PC-3 (cell line): ENCODE measurements around the gene CRELD2. TPM values are rescaled to one million over a fixed set of nuclear protein-coding genes. Genes with fewer than 3 reads are reported as not detected.

Experiments used
- ATAC-seq: fragments of 200-7000 bp; cut with Tn5 transposase; 2 replicates; pipeline ENCODE4 v1.9.1; 2020; ENCODE audit warnings: mild to moderate bottlenecking, moderate library complexity
- BruUV-seq: library from RNA; stranded (reverse); fragments of 400-500 nt; replicated peaks from 2 replicates; lab custom pipeline; 2021; lab: Mats Ljungman, UMichigan
- CTCF ChIA-PET: fragments of 300-600 bp; sonication (Branson Sonifier 250); formaldehyde crosslinking; loops from one replicate; lab custom pipeline; 2022; ENCODE audit warnings: antibody characterized with exemption; lab: Charles Lee
- POLR2A ChIA-PET: fragments of 300-600 bp; sonication (Branson Sonifier 250); formaldehyde crosslinking; loops from one replicate; lab custom pipeline; 2022; ENCODE audit warnings: antibody characterized with exemption; ENCODE audit not compliant: unreplicated experiment; lab: Charles Lee
- DNase-seq: peaks from one replicate; pipeline ENCODE4 v3.0.0-alpha.2; 2015
- H2AFZ ChIP-seq: fragments of 300-600 bp; sonication (generic); 2 replicates; pipeline ENCODE4 v1.6.0; 2016; ENCODE audit warnings: antibody characterized with exemption, low read length
- H3F3A ChIP-seq: fragments of 300-600 bp; sonication (generic); one replicate; pipeline ENCODE4 v1.6.0; 2017; ENCODE audit warnings: antibody characterized with exemption, low read length, control low read depth, mild to moderate bottlenecking; ENCODE audit not compliant: unreplicated experiment
- H3K27ac ChIP-seq: fragments of 300-600 bp; sonication (generic); 2 replicates; pipeline ENCODE4 v1.5.1; 2016; ENCODE audit warnings: mild to moderate bottlenecking, low read length
- H3K27me3 ChIP-seq: fragments of 300-600 bp; sonication (generic); 2 replicates; pipeline ENCODE4 v1.6.1; 2016; ENCODE audit warnings: low read length, mixed read lengths
- H3K36me3 ChIP-seq: fragments of 300-600 bp; sonication (generic); 2 replicates; pipeline ENCODE4 v1.6.1; 2016; ENCODE audit warnings: low read depth, mixed run types, low read length, mixed read lengths
- H3K4me1 ChIP-seq: fragments of 300-600 bp; sonication (generic); 2 replicates; pipeline ENCODE4 v1.5.1; 2016; ENCODE audit warnings: low read length; ENCODE audit not compliant: insufficient read depth
- H3K4me2 ChIP-seq: fragments of 300-600 bp; sonication (generic); 2 replicates; pipeline ENCODE4 v1.6.0; 2016; ENCODE audit warnings: low read length
- H3K4me3 ChIP-seq: fragments of 300-600 bp; sonication (generic); 2 replicates; pipeline ENCODE4 v1.5.1; 2016; ENCODE audit warnings: mild to moderate bottlenecking, low read length, mixed read lengths
- H3K79me2 ChIP-seq: fragments of 300-600 bp; sonication (generic); 2 replicates; pipeline ENCODE4 v1.6.1; 2017; ENCODE audit warnings: low read length, mixed read lengths
- H3K9ac ChIP-seq: fragments of 300-600 bp; sonication (generic); 2 replicates; pipeline ENCODE4 v1.6.0; 2016; ENCODE audit warnings: mild to moderate bottlenecking, low read length
- H3K9me2 ChIP-seq: fragments of 300-600 bp; sonication (generic); replicated peaks from 2 replicates; pipeline ENCODE4 v1.6.1; 2016; ENCODE audit warnings: mixed run types, low read length, mixed read lengths
- H3K9me3 ChIP-seq: fragments of 300-600 bp; sonication (generic); 2 replicates; pipeline ENCODE4 v1.6.1; 2016; ENCODE audit warnings: low read length, mixed read lengths
- H4K20me1 ChIP-seq: fragments of 300-600 bp; sonication (generic); 2 replicates; pipeline ENCODE4 v1.6.1; 2016; ENCODE audit warnings: low read length, mixed read lengths
- EZH2 ChIP-seq: fragments of 300-600 bp; sonication (generic); IDR thresholded peaks from one replicate; pipeline ENCODE4 v1.6.1; 2017; ENCODE audit warnings: antibody characterized with exemption, mild to moderate bottlenecking, low read length; ENCODE audit not compliant: unreplicated experiment
- EZH2phosphoT487 ChIP-seq: fragments of 300-600 bp; sonication (generic); IDR thresholded peaks from 2 replicates; pipeline ENCODE4 v1.6.1; 2018; ENCODE audit warnings: mild to moderate bottlenecking, antibody characterized with exemption, low read length, borderline replicate concordance
- intact Hi-C: fragments of 100-400 bp; cut with micrococcal nuclease; formaldehyde crosslinking; loops from 2 replicates; pipeline ENCODE4 v1.9.0; 2023
- total RNA-seq: library from RNA; depleted of rRNA; stranded (reverse); fragments of >200 nt; gene quantifications from 2 replicates; pipeline ENCODE4 v1.2.3, GENCODE V29; 2014
- TF ChIP-seq, protein P1 (sequence below): fragments of 300-600 bp; sonication (generic); conservative IDR thresholded peaks from 2 replicates; pipeline ENCODE4 v1.5.1; 2017; ENCODE audit warnings: antibody characterized with exemption, low read depth, mild to moderate bottlenecking, low read length

CRELD2 gene
- total RNA-seq, 1 experiment from 2014 or later, result 71.3 TPM

DNA sequence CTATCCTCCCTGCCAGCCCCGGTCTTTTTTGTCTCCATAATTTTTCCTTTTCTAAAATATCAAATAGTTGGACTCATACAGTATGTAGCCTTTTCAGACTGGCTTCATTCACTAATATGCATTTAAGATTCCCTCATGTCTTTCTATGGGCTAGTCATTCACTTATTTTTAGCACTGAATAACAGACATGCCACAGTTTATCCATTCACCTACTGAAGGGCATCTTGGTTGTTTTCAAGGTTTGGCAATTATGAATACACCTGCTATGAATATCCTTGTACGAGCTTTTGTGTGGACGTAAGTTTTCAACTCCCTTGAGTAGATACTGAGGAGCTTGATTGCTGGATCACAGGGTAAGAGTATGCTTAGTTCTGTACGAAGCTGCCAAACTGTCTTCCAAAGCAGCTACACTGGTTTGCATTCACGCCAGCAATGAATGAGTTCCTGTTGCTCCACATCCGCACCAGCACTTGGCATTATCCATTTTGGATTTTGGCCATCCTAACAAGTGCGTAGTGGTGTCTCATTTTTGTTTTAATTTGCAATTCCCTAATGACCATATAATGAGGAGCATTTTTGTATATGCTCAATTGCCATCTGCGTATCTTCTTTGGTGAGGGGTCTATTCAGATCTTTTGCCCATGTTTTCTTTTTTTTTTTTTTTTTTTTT lies 21.3 kb upstream of the CRELD2 start:
- Histone ChIP-seq H3K27ac (no peak overlapping the region), H3K79me2 (no peaks in the 10 kb centered on the region), H3K9me3 (no peaks in the 10 kb centered on the region), H3K9me2 (no peaks in the 10 kb centered on the region), H3K4me2 (no peak overlapping the region), H2AFZ (no peak overlapping the region), H4K20me1 (no peaks in the 10 kb centered on the region), H3K4me3 (no peak overlapping the region), H3K36me3 (no peaks in the 10 kb centered on the region), H3K9ac (no peak overlapping the region), H3K4me1 (no peaks in the 10 kb centered on the region), H3F3A (no peaks in the 10 kb centered on the region), H3K27me3 (no peaks in the 10 kb centered on the region)
- DNase-seq (no peak), ATAC-seq (no peak)
- intact Hi-C loops, result no loop called here
- CTCF ChIA-PET, result no interaction called here
- POLR2A ChIA-PET, result no interaction called here
- BruUV-seq, result no TSS peak
- TF ChIP-seq EZH2, result no peak
- no peak for TF ChIP-seq EZH2phosphoT487
- TF ChIP-seq, protein P1, sequence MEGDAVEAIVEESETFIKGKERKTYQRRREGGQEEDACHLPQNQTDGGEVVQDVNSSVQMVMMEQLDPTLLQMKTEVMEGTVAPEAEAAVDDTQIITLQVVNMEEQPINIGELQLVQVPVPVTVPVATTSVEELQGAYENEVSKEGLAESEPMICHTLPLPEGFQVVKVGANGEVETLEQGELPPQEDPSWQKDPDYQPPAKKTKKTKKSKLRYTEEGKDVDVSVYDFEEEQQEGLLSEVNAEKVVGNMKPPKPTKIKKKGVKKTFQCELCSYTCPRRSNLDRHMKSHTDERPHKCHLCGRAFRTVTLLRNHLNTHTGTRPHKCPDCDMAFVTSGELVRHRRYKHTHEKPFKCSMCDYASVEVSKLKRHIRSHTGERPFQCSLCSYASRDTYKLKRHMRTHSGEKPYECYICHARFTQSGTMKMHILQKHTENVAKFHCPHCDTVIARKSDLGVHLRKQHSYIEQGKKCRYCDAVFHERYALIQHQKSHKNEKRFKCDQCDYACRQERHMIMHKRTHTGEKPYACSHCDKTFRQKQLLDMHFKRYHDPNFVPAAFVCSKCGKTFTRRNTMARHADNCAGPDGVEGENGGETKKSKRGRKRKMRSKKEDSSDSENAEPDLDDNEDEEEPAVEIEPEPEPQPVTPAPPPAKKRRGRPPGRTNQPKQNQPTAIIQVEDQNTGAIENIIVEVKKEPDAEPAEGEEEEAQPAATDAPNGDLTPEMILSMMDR, result no peak

DNA sequence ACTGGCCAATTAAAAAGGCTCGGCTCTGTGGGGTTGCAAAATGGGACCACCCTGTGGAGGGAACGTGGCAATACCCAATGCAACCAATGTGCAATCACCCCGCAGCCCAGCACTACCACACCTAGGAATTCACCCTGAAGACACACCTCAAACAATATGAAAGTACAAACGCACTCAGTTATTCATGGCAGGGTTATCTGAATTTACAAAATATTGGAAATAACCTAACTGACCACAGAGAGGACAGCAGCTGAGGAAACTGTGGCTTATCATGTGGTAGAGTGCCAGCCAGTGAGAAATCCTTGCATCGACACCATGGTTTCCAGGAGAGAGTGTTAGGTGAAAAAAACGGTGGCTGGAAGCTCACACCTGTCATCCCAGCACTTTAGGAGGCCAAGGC lies 18.9 kb upstream of the CRELD2 start:
- no peak overlapping the region for H2AFZ ChIP-seq
- no peaks in the 10 kb centered on the region for H3K79me2 ChIP-seq
- H3K4me3 ChIP-seq, result no peak overlapping the region
- no peaks in the 10 kb centered on the region for H3K4me1 ChIP-seq
- no peak overlapping the region for H3K4me2 ChIP-seq
- no peak for DNase-seq
- TF ChIP-seq EZH2phosphoT487, result no peak
- no peak for TF ChIP-seq EZH2
- TF ChIP-seq, protein P1, result no peak
- no peaks in the 10 kb centered on the region for H4K20me1 ChIP-seq
- no peak overlapping the region for H3K27ac ChIP-seq
- H3F3A ChIP-seq, result no peaks in the 10 kb centered on the region
- H3K9me2 ChIP-seq, result no peaks in the 10 kb centered on the region
- no peaks in the 10 kb centered on the region for H3K27me3 ChIP-seq
- intact Hi-C loops, result no loop called here
- H3K36me3 ChIP-seq, result no peaks in the 10 kb centered on the region
- POLR2A ChIA-PET, result no interaction called here
- ATAC-seq, result no peak
- BruUV-seq, result no TSS peak
- CTCF ChIA-PET, result no interaction called here
- H3K9ac ChIP-seq, result no peak overlapping the region
- H3K9me3 ChIP-seq, result no peaks in the 10 kb centered on the region

DNA sequence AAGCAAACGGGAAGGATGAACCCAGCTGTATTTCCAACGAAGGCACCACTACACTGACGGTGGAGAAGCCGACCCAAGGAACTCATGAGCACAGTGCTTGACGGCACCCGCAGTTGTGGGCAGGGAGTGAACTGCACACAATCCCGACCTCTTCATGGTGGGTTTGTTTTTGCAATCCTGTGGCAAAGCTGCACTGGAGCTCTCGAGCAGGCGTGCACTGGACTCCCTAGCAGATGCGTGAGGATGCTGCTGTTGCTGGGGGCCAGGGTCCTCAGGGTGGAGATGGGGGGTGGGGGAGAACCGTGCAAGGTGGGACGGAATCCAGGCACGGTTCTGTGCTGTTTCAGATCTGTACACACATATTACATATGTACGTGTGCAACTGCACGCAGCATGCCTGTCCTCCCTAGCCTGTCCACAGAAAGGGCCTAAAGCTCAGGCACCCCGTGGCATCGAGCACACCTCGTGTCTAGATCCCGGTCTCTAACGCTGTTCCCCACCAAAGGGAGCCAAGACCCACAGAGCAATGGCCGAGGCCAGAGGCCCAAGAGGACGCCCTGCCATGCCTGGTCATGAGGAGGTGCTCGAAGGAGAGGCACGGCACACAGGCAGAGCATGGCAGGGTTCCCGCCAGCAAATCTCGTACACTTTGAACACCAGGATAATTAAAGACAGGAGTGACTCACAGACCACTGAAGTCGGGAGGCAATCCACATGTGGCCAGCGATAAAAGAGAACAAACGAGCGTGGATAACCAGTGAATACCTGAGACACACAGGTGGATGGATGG lies 17.8 kb upstream of the CRELD2 start:
- DNase-seq (no peak), ATAC-seq (no peak)
- Histone ChIP-seq H2AFZ (no peak overlapping the region), H3K9ac (no peak overlapping the region), H3K4me1 (no peaks in the 10 kb centered on the region), H3K27ac (no peak overlapping the region), H3K79me2 (no peaks in the 10 kb centered on the region), H3K36me3 (no peaks in the 10 kb centered on the region), H4K20me1 (no peaks in the 10 kb centered on the region), H3K9me3 (no peaks in the 10 kb centered on the region), H3K27me3 (no peaks in the 10 kb centered on the region), H3K4me2 (no peak overlapping the region), H3F3A (no peaks in the 10 kb centered on the region), H3K4me3 (no peak overlapping the region), H3K9me2 (no peaks in the 10 kb centered on the region)
- POLR2A ChIA-PET, result no interaction called here
- TF ChIP-seq, protein P1, result no peak
- no peak for TF ChIP-seq EZH2phosphoT487
- TF ChIP-seq EZH2, result no peak
- intact Hi-C loops, result no loop called here
- BruUV-seq, result no TSS peak
- CTCF ChIA-PET, result no interaction called here
